ENCODE data around the gene SNX6.

DNA sequence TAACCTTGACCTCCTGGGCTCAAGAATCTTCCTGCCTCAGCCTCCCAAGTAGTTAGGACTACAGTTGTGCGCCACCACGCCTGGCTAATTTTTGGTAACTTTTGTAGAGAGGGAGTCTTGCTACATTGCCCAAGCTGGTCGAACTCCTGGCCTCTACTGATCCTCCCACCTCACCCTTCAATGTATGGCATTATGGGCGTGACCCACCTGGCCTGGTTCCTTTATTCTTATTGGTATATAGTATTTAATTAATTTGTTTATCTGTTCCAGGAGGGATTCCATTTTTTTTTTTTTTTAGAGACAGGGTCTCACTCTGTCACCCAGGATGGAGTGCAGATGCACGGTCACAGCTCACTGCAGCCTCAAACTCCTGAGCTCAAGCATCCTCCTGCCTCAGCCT, 49.6 kb downstream of the SNX6 start:
- TF ChIP-seq CTCF (IDR thresholded peaks at IDR 0.05; ENCODE audit: poor library complexity): no peak
- no peak for TF ChIP-seq EZH2 (IDR thresholded peaks at IDR 0.05; ENCODE audit: borderline replicate concordance)
